H1 (cell line): ENCODE data around the gene GREB1. TPM values are rescaled to one million over a fixed set of nuclear protein-coding genes. Genes with fewer than 3 reads are reported as not detected.

Experiments used
- CTCF ChIA-PET: fragments of 300-600 bp; sonication (Branson Sonifier 250); formaldehyde crosslinking; loops from one replicate; lab custom pipeline; 2021; ENCODE audit not compliant: partially characterized antibody; lab: Charles Lee
- POLR2A ChIA-PET: fragments of 300-600 bp; sonication (Branson Sonifier 250); formaldehyde crosslinking; loops from one replicate; lab custom pipeline; 2021; ENCODE audit warnings: inconsistent platforms; ENCODE audit not compliant: partially characterized antibody; lab: Charles Lee
- DNase-seq, 2 experiments: peaks; one replicate each; pipeline versions ENCODE4 v3.0.0 to v3.0.0-alpha.2; 2010 to 2022; ENCODE audit warnings: low spot score in 2 of 2, low read depth in 1 of 2, mixed read lengths in 1 of 2
- FAIRE-seq: peaks from 2 replicates; lab custom pipeline; 2011; peaks lifted over from hg19 to GRCh38; lab: Jason Lieb, UNC
- H2AFZ ChIP-seq: 2 replicates; pipeline ENCODE4 v1.8.1; 2012; ENCODE audit warnings: low read length, inconsistent platforms
- H2AK5ac ChIP-seq: 2 replicates; pipeline ENCODE4 v1.6.1; 2013; ENCODE audit warnings: low read depth, low read length
- H2BK120ac ChIP-seq: replicated peaks from 2 replicates; pipeline ENCODE3; 2013; ENCODE audit warnings: low read depth, low read length, inconsistent platforms
- H2BK12ac ChIP-seq: 2 replicates; pipeline ENCODE4 v1.6.1; 2013; ENCODE audit warnings: low read depth, low read length
- H2BK15ac ChIP-seq: 2 replicates; pipeline ENCODE4 v1.6.1; 2013; ENCODE audit warnings: low read length
- H2BK20ac ChIP-seq: 2 replicates; pipeline ENCODE4 v1.6.1; 2013; ENCODE audit warnings: low read length
- H2BK5ac ChIP-seq: 2 replicates; pipeline ENCODE4 v1.6.1; 2013; ENCODE audit warnings: low read depth, low read length
- H3K14ac ChIP-seq: 2 replicates; pipeline ENCODE4 v1.6.1; 2013; ENCODE audit warnings: inconsistent platforms; ENCODE audit not compliant: insufficient read length
- H3K18ac ChIP-seq: 2 replicates; pipeline ENCODE4 v1.6.1; 2013; ENCODE audit warnings: low read length; ENCODE audit errors: extremely low read depth
- H3K23ac ChIP-seq: 2 replicates; pipeline ENCODE4 v1.6.1; 2013; ENCODE audit warnings: inconsistent platforms; ENCODE audit not compliant: insufficient read length
- H3K23me2 ChIP-seq: 2 replicates; pipeline ENCODE4 v1.6.1; 2013; ENCODE audit warnings: low read depth, low read length
- H3K27ac ChIP-seq: 2 replicates; pipeline ENCODE4 v1.6.1; 2011; ENCODE audit warnings: low read depth, low read length, inconsistent platforms
- H3K27me3 ChIP-seq, 4 experiments: replicated peaks in 1 of 4; 1 replicate in 1 of 4; 2 replicates in 3 of 4; pipeline versions ENCODE4 v1.6.1 to v1.8.1; 2011 to 2013; ENCODE audit warnings: low read length in 3 of 4, mild to moderate bottlenecking in 3 of 4, inconsistent platforms in 2 of 4, mixed read lengths in 2 of 4, moderate library complexity in 1 of 4; ENCODE audit not compliant: control insufficient read depth in 3 of 4, insufficient read depth in 3 of 4; ENCODE audit errors: extremely low read depth in 1 of 4
- H3K36me3 ChIP-seq, 4 experiments: 2 replicates each; pipeline versions ENCODE4 v1.6.1 to v1.8.1; 2011 to 2013; ENCODE audit warnings: mild to moderate bottlenecking in 4 of 4, low read length in 3 of 4, moderate library complexity in 2 of 4, control low read depth in 1 of 4, inconsistent platforms in 1 of 4; ENCODE audit not compliant: insufficient read depth in 4 of 4, control insufficient read depth in 2 of 4
- H3K4ac ChIP-seq: replicated peaks from 2 replicates; pipeline ENCODE3; 2013; ENCODE audit warnings: low read length, low read depth, mixed read lengths, inconsistent platforms; ENCODE audit not compliant: insufficient read length
- H3K4me1 ChIP-seq, 4 experiments: replicated peaks in 1 of 4; 1 replicate in 1 of 4; 2 replicates in 3 of 4; pipeline versions ENCODE4 v1.6.1 to v1.8.1; 2011 to 2013; ENCODE audit warnings: low read length in 3 of 4, inconsistent platforms in 2 of 4, mixed read lengths in 1 of 4; ENCODE audit not compliant: insufficient read depth in 4 of 4, control insufficient read depth in 3 of 4
- H3K4me2 ChIP-seq, 2 experiments: 2 replicates each; pipeline versions ENCODE4 v1.6.1 to v1.8.1; 2011 to 2013; ENCODE audit warnings: low read depth in 2 of 2, low read length in 2 of 2, control low read depth in 1 of 2, inconsistent platforms in 1 of 2, mild to moderate bottlenecking in 1 of 2; ENCODE audit not compliant: insufficient read depth in 1 of 2
- H3K4me3 ChIP-seq, 4 experiments: fragments of 200-600, 300-600 bp in 1 of 4; sonication (generic), shearing (Covaris generic), sonication (Bioruptor Twin) in 1 of 4; 2 replicates each; pipeline versions ENCODE4 v1.5.1 to v1.8.1; 2011 to 2016; ENCODE audit warnings: low read length in 4 of 4, low read depth in 3 of 4, control low read depth in 2 of 4, inconsistent platforms in 2 of 4, mild to moderate bottlenecking in 2 of 4, mixed read lengths in 1 of 4, moderate library complexity in 1 of 4; ENCODE audit not compliant: insufficient read depth in 2 of 4; ENCODE audit errors: extremely low read depth in 1 of 4
- H3K56ac ChIP-seq: replicated peaks from 2 replicates; pipeline ENCODE3; 2013; ENCODE audit warnings: low read depth, mild to moderate bottlenecking, mixed read lengths, low read length, inconsistent platforms; ENCODE audit not compliant: insufficient read length
- H3K79me1 ChIP-seq: 2 replicates; pipeline ENCODE4 v1.6.1; 2013; ENCODE audit warnings: low read depth, low read length, control low read depth
- H3K79me2 ChIP-seq, 2 experiments: 2 replicates each; pipeline versions ENCODE4 v1.6.1 to v1.8.1; 2012 to 2013; ENCODE audit warnings: low read length in 2 of 2, mild to moderate bottlenecking in 2 of 2, inconsistent platforms in 1 of 2; ENCODE audit not compliant: insufficient read depth in 2 of 2, control insufficient read depth in 1 of 2
- H3K9ac ChIP-seq, 4 experiments: replicated peaks in 1 of 4; 1 replicate in 1 of 4; 2 replicates in 3 of 4; pipeline versions ENCODE4 v1.6.1 to v1.8.1; 2011 to 2013; ENCODE audit warnings: low read depth in 3 of 4, low read length in 3 of 4, control low read depth in 2 of 4, mild to moderate bottlenecking in 2 of 4, moderate library complexity in 2 of 4, inconsistent platforms in 1 of 4; ENCODE audit errors: extremely low read depth in 1 of 4
- H3K9me3 ChIP-seq, 2 experiments: 2 replicates each; pipeline versions ENCODE4 v1.6.1 to v1.8.1; 2012 to 2013; ENCODE audit warnings: mild to moderate bottlenecking in 2 of 2, moderate library complexity in 2 of 2, control low read depth in 1 of 2, inconsistent platforms in 1 of 2, low read depth in 1 of 2, low read length in 1 of 2, mixed read lengths in 1 of 2; ENCODE audit not compliant: insufficient read depth in 2 of 2
- H4K20me1 ChIP-seq, 2 experiments: replicated peaks in 1 of 2; 2 replicates each; pipeline versions ENCODE3 to v1.8.1; 2011 to 2013; ENCODE audit warnings: inconsistent platforms in 2 of 2, low read length in 2 of 2, mild to moderate bottlenecking in 1 of 2; ENCODE audit not compliant: insufficient read depth in 2 of 2, control insufficient read depth in 1 of 2
- H4K5ac ChIP-seq: 2 replicates; pipeline ENCODE4 v1.6.1; 2013; ENCODE audit warnings: low read length, low read depth, mixed read lengths, inconsistent platforms; ENCODE audit not compliant: insufficient read length
- H4K8ac ChIP-seq: 2 replicates; pipeline ENCODE4 v1.8.0; 2013; ENCODE audit warnings: mild to moderate bottlenecking, moderate library complexity, low read length, inconsistent platforms; ENCODE audit not compliant: insufficient read depth; ENCODE audit errors: extremely low read depth
- H4K91ac ChIP-seq: replicated peaks from 2 replicates; pipeline ENCODE3; 2013; ENCODE audit warnings: low read length, mixed read lengths, inconsistent platforms; ENCODE audit not compliant: insufficient read length
- CHD2 ChIP-seq: IDR thresholded peaks from 2 replicates; pipeline ENCODE4 v1.6.1; 2012; ENCODE audit warnings: low read length, improper control_type of control experiment
- CREB1 ChIP-seq: IDR thresholded peaks from 2 replicates; pipeline ENCODE4 v1.6.1; 2012; ENCODE audit warnings: inconsistent platforms
- GABPA ChIP-seq: IDR thresholded peaks from 2 replicates; pipeline ENCODE4 v1.6.1; 2011; ENCODE audit warnings: mild to moderate bottlenecking, low read length, moderate library complexity, borderline replicate concordance; ENCODE audit not compliant: insufficient read depth
- KDM1A ChIP-seq: fragments of 200-600, 300-600 bp; sonication (generic); IDR thresholded peaks from 2 replicates; pipeline ENCODE4 v1.7.1; 2016; ENCODE audit warnings: mild to moderate bottlenecking, low read length, borderline replicate concordance
- MAX ChIP-seq: IDR thresholded peaks from 2 replicates; pipeline ENCODE4 v1.6.1; 2012; ENCODE audit warnings: inconsistent platforms
- POLR2A ChIP-seq, 2 experiments: IDR thresholded peaks; 1 replicate in 1 of 2; 2 replicates in 1 of 2; pipeline ENCODE4 v1.6.1; 2011; ENCODE audit warnings: low read depth in 2 of 2, low read length in 2 of 2, mild to moderate bottlenecking in 2 of 2; ENCODE audit errors: control extremely low read depth in 1 of 2
- POLR2AphosphoS5 ChIP-seq: IDR thresholded peaks from 2 replicates; pipeline ENCODE4 v1.6.1; 2011; ENCODE audit warnings: low read depth, low read length
- POU5F1 ChIP-seq: IDR thresholded peaks from 2 replicates; pipeline ENCODE4 v1.6.1; 2011; ENCODE audit warnings: low read depth, mild to moderate bottlenecking, low read length, moderate library complexity
- SAP30 ChIP-seq: fragments of 300-600 bp; sonication (generic); IDR thresholded peaks from 2 replicates; pipeline ENCODE4 v1.7.1; 2012; ENCODE audit warnings: low read length, moderate library complexity, mild to moderate bottlenecking, inconsistent platforms; ENCODE audit not compliant: insufficient read depth, insufficient replicate concordance
- TBP ChIP-seq: IDR thresholded peaks from 2 replicates; pipeline ENCODE4 v1.6.1; 2011; ENCODE audit warnings: low read depth, low read length, improper control_type of control experiment
- WGBS, 2 experiments: shearing (Covaris generic) in 1 of 2; methylation state at CpG; one replicate each; pipeline versions ENCODE4 v1.1.6 to v1.1.7; 2013 to 2015; ENCODE audit warnings: low lambda C conversion rate in 2 of 2, mixed read lengths in 2 of 2, inconsistent platforms in 1 of 2, low coverage in 1 of 2, missing lambda C conversion rate in 1 of 2; ENCODE audit not compliant: insufficient replicate concordance in 2 of 2, insufficient coverage in 1 of 2, insufficient read length in 1 of 2; ENCODE audit errors: extremely low coverage in 1 of 2, missing lambda C conversion rate in 1 of 2; 5-methylcytosine and 5-hydroxymethylcytosine counted together
- polyA plus RNA-seq, 7 experiments: library from polyadenylated mRNA; depleted of rRNA in 3 of 7; stranded (reverse) in 5 of 7; unstranded in 2 of 7; fragments of >200 nt in 5 of 7; fragments of 200-250 nt in 2 of 7; gene quantifications; 1 replicate in 5 of 7; 2 replicates in 1 of 7; 4 replicates in 1 of 7; pipeline versions ENCODE4 v1.2.1 to v1.2.3, GENCODE V29; 2011 to 2013; ENCODE audit warnings: missing spikeins in 2 of 7, mixed read lengths in 2 of 7
- total RNA-seq: library from RNA; stranded (reverse); fragmentation: NEBNext Ultra II Directional; extraction: Animal tissue kit (Norgen Biotek cat#: 25700); gene quantifications from 2 replicates; pipeline ENCODE4 v1.2.1, GENCODE V29; 2021
- TF ChIP-seq, protein P1 (sequence below): IDR thresholded peaks from 2 replicates; pipeline ENCODE4 v1.6.1; 2011; ENCODE audit warnings: low read length, improper control_type of control experiment

GREB1 gene
- total and polyA plus RNA-seq, 2 of the 8 experiments (the other 6 are each of a cell fraction or from before 2014, with no cell fraction given), result 7.9 to 43.4 TPM

DNA sequence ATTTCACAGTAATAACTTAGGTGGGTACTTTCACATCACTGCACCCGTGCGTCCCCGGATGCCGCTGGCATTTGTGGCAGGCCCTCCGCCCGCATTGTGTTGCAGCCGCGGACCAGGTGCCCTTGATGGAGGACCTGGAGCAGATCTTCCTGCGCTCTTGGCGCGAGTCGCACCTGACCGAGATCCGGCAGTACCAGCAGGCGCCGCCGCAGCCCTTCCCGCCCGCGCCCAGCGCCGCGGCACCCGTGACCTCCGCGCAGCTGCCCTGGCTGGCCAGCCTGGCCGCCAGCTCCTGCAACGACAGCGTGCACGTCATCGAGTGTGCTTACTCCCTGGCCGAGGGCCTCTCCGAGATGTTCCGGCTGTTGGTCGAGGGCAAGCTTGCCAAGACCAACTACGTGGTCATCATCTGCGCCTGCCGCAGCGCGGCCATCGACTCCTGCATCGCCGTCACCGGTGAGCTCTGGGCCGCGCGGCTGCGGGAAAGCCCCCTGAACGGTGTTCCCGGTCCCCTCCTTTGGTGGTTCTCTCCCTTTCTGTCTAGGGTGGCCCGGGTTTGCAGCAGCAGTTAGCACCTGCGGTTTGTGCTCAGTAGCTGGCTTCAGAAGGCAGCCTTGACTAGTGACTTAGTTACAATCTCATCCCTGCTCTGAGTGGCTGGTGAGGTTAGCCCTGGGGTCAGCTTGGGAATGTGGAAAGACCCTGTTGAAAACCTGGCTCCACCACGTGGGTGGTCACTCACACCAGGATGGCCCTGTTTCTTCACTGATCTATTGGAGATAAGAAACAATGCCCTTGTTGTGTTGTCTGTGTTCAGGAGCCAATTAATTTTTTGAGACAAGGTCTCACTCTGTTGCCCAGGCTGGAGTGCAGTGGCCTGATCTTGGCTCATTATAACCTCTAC lies 59.1 kb downstream of the GREB1 start:
- 93% methylated on average over 45 of the region's 53 CpGs; no CpG with 5 or more reads in 1 of the 2 experiments for WGBS, 2 experiments
- H2BK120ac ChIP-seq, result no peak overlapping the region
- no peaks in the 10 kb centered on the region for H3K4me1 ChIP-seq
- no peak overlapping the region for H4K91ac ChIP-seq
- no peak overlapping the region for H3K27ac ChIP-seq
- peaks cover 0 to 12% (median 2%) of the 10 kb centered on the region in 4 experiments; a peak in 4 of 8 replicates for H3K36me3 ChIP-seq
- H3K4me2 ChIP-seq, result no peak overlapping the region
- no peak overlapping the region for H2BK15ac ChIP-seq
- H3K9me3 ChIP-seq, result no peaks in the 10 kb centered on the region
- 0 out of 2 replicates have a peak, but pooled peaks cover 2% of the 10 kb centered on the region for H3K79me1 ChIP-seq
- ChIA-PET CTCF (interaction anchor here (0.7 to 3.6 kb wide), 8 partner anchors 9 to 187 kb away, joined by 3 to 13 read pairs (median 6); no protein-coding TSS in a partner anchor), POLR2A (interaction anchor here (0.6 kb wide), 1 partner anchor 10 kb away, joined by 3 read pairs; no protein-coding TSS in a partner anchor)
- no peak overlapping the region; the same call in 1 of the 2 replicates for H4K8ac ChIP-seq
- FAIRE-seq, result no peak
- H3K79me2 ChIP-seq, result no peaks in the 10 kb centered on the region
- H3K4me3 ChIP-seq, result no peak overlapping the region
- peaks cover 0 to 4% of the 10 kb centered on the region in 2 experiments for H4K20me1 ChIP-seq
- H2BK20ac ChIP-seq, result no peak overlapping the region
- H2BK5ac ChIP-seq, result no peak overlapping the region
- no peak overlapping the region for H3K23ac ChIP-seq
- H2BK12ac ChIP-seq, result no peak overlapping the region
- H3K18ac ChIP-seq, result no peak overlapping the region
- no peaks in the 10 kb centered on the region for H3K23me2 ChIP-seq
- H3K27me3 ChIP-seq, result no peaks in the 10 kb centered on the region
- no peak overlapping the region for H3K4ac ChIP-seq
- no peak overlapping the region for H3K14ac ChIP-seq
- no peak overlapping the region for H3K9ac ChIP-seq
- H3K56ac ChIP-seq, result no peak overlapping the region
- no peak for DNase-seq
- H2AFZ ChIP-seq, result no peak overlapping the region
- H4K5ac ChIP-seq, result no peak overlapping the region
- H2AK5ac ChIP-seq, result no peak overlapping the region
- TF ChIP-seq POU5F1 (no peak), MAX (no peak), POLR2AphosphoS5 (no peak), KDM1A (no peak), TBP (no peak), SAP30 (no peak), POLR2A (IDR thresholded peaks at IDR 0.05; ENCODE audit: control extremely low read depth in 1 of 2, low read depth in 2 of 2, low read length in 2 of 2) (no peak), GABPA (no peak), CHD2 (no peak), CREB1 (no peak)
- TF ChIP-seq, protein P1, sequence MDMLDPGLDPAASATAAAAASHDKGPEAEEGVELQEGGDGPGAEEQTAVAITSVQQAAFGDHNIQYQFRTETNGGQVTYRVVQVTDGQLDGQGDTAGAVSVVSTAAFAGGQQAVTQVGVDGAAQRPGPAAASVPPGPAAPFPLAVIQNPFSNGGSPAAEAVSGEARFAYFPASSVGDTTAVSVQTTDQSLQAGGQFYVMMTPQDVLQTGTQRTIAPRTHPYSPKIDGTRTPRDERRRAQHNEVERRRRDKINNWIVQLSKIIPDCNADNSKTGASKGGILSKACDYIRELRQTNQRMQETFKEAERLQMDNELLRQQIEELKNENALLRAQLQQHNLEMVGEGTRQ, result no peak
